ENCODE measurements around the gene VSIG10. TPM values are rescaled to one million over a fixed set of nuclear protein-coding genes. Genes with fewer than 3 reads are reported as not detected.

Gene VSIG10
- total and polyA plus RNA-seq, 2 of the 13 experiments (the other 11 are each of a cell fraction or from before 2014, with no cell fraction given): 25.6 to 42.5 TPM

- TF ChIP-seq MLLT10 (CRISPR knock-in tag; IDR thresholded peaks at IDR 0.05) (no peak), ARID2 (CRISPR knock-in tag; IDR thresholded peaks at IDR 0.05; ENCODE audit: borderline replicate concordance) (no peak), RBAK (CRISPR knock-in tag; IDR thresholded peaks at IDR 0.05) (no peak), ZEB1 (IDR thresholded peaks at IDR 0.05; ENCODE audit: insufficient replicate concordance, low read depth) (no peak), ZNF639 (CRISPR knock-in tag; conservative IDR thresholded peaks at IDR 0.05) (no peak), PPARG (CRISPR knock-in tag; conservative IDR thresholded peaks at IDR 0.05) (peak; percentile 40; the same call in 1 of the 2 replicates), ZNF737 (CRISPR knock-in tag; IDR thresholded peaks at IDR 0.05; ENCODE audit: borderline replicate concordance) (no peak), SOX13 (IDR thresholded peaks at IDR 0.05) (no peak), SOX13 (CRISPR knock-in tag; conservative IDR thresholded peaks at IDR 0.05 in 1 of 2, IDR thresholded peaks at IDR 0.05 in 1 of 2) (peak in 1 of 2 experiments; percentile 20; a peak in 1 of 4 replicates), ZNF772 (CRISPR knock-in tag; IDR thresholded peaks at IDR 0.05) (peak; percentile 41; the same call in 1 of the 2 replicates), MLX (CRISPR knock-in tag; IDR thresholded peaks at IDR 0.05) (no peak), PBX2 (CRISPR knock-in tag; IDR thresholded peaks at IDR 0.05) (no peak), ZNF75D (CRISPR knock-in tag; IDR thresholded peaks at IDR 0.05; ENCODE audit: borderline replicate concordance) (no peak), ZNF724P (CRISPR knock-in tag; IDR thresholded peaks at IDR 0.05; ENCODE audit: borderline replicate concordance) (peak; percentile 71; the same call in 1 of the 2 replicates), ZNF460 (CRISPR knock-in tag; IDR thresholded peaks at IDR 0.05; ENCODE audit: borderline replicate concordance) (no peak), PAXIP1 (CRISPR knock-in tag; conservative IDR thresholded peaks at IDR 0.05) (no peak; the same call in 1 of the 2 replicates), XRCC5 (optimal IDR thresholded peaks at IDR 0.05; ENCODE audit: low read length) (no peak), ASH2L (IDR thresholded peaks at IDR 0.05; ENCODE audit: insufficient read length, low read depth, low read length) (peak; percentile 83), MIXL1 (CRISPR knock-in tag; IDR thresholded peaks at IDR 0.05) (0 out of 2 replicates have a peak, but pooled peaks have one; percentile 29), THYN1 (CRISPR knock-in tag; IDR thresholded peaks at IDR 0.05; ENCODE audit: borderline replicate concordance, low read depth) (no peak), PHF8 (CRISPR knock-in tag; IDR thresholded peaks at IDR 0.05) (peak; percentile 91), MTF2 (CRISPR knock-in tag; IDR thresholded peaks at IDR 0.05; ENCODE audit: borderline replicate concordance) (no peak), KAT7 (CRISPR knock-in tag; IDR thresholded peaks at IDR 0.05; ENCODE audit: borderline replicate concordance) (peak; percentile 96; the same call in 1 of the 2 replicates), PHF21A (CRISPR knock-in tag; IDR thresholded peaks at IDR 0.05) (no peak; the same call in 1 of the 2 replicates)
These were observed 87.2 kb downstream of the VSIG10 start, which contains the start of gene RFC5 (continued) for GRCh38 chr12:118016424-118017264.
